T-helper 22 cell (primary cell): ENCODE data around the gene H6PD.

Experiments used
- DNase-seq: peaks from one replicate; pipeline ENCODE4 v3.0.0-alpha.2; 2020; ENCODE audit warnings: low read depth

Gene H6PD, protein sequence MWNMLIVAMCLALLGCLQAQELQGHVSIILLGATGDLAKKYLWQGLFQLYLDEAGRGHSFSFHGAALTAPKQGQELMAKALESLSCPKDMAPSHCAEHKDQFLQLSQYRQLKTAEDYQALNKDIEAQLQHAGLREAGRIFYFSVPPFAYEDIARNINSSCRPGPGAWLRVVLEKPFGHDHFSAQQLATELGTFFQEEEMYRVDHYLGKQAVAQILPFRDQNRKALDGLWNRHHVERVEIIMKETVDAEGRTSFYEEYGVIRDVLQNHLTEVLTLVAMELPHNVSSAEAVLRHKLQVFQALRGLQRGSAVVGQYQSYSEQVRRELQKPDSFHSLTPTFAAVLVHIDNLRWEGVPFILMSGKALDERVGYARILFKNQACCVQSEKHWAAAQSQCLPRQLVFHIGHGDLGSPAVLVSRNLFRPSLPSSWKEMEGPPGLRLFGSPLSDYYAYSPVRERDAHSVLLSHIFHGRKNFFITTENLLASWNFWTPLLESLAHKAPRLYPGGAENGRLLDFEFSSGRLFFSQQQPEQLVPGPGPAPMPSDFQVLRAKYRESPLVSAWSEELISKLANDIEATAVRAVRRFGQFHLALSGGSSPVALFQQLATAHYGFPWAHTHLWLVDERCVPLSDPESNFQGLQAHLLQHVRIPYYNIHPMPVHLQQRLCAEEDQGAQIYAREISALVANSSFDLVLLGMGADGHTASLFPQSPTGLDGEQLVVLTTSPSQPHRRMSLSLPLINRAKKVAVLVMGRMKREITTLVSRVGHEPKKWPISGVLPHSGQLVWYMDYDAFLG

DNA sequence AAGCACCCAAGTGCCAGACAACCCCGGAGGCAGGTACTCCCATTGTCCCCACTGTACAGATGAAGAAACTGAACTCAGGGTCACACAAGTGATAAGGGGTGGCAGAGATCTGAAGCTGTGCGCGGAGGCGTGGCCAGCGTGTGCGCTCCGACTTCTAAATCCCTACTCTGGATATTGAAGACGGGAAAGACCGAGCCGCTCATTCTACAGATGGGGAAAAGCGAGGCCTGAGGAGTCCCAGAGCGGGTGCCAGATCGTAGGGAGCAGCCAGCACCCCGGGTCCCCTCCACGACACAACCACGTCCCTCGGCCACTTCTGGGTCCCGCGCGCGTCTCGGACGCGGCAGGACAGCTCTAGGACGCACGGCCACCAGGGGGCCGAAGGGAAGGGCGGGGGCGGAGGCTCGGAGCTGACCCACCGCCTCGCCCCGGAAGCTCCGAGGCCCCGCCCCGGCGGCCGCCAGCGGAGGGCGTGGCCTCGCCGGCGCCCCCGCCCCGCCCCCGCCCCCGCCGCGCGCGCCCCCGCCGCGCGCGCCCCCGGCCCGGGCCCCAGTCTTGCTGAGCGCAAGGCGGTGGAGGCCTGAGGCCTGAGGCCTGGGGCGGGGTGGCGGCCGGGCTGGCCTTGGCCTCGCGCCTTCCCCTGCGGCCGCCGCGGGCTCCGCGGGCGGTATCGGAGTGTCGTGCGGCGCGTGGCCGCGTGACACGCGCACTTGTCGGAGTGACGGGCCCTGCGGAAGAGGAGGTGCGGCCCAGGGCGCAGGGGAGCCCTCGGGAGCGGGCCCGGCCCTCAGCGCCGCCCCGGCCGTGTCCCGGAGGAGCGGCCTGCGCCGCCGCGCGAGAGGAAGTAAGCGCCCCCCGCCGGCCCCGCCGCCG lies at the start of gene H6PD:
H6PD (plus strand) TSS at position 552 of the 873 bp plus-strand sequence. CDS start 10,161 bp downstream, outside the sequence.
- peak; percentile 65 for DNase-seq

DNA sequence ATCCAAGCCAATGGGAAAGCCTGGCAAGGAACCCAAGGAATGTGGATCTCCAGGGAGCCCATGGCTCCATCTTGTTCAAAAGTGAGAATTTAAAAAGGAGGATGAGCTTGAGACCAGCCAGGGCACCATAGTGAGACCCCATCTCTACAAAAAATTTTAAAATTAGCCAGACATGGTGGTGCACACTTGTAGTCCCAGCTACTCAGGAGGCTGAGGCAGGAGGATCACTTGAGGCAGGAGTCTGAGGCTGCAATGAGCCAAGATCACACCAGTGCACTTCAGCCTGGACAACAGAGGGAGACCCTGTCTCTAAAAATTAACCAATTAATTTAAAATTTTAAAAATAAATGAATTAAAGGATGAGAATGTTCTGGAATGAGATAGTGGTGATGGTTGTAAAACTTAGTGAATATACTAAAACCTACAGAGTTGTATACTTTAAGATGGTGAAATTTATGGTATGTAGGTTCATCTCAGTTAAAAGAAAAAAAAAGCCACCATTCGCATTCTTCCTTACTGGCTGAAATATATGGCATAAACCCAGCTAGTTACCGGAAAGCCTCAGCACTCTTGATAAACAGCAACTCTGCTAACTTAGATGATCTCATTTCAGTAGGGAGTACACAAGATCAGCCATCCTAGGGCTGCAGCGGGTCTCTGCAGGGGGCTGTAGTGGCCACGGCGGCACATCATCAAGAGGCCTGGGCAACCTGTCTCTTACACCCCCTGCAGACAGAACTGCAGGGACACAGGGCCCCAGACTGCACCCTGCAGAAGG lies 48.3 kb upstream of the H6PD start:
- DNase-seq: no peak

DNA sequence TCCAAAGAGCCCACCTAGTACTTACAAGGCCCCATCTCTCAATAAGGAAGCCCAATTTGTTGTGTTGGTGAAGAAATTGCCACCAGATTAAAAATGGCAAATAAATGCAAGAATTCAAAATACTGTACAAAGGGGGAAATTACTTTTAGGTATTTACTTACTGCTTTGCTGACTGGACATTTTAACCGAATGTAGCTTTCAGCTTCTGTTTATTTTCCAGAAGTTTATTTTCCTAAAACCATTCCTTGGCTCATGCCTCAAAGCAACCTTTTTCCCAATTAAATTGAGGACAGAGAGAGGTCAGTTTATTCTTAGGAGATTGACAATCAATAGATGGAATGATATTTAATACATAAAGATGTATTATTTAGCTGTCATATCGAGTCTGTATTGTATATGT lies 47.6 kb upstream of the H6PD start:
- DNase-seq: no peak

DNA sequence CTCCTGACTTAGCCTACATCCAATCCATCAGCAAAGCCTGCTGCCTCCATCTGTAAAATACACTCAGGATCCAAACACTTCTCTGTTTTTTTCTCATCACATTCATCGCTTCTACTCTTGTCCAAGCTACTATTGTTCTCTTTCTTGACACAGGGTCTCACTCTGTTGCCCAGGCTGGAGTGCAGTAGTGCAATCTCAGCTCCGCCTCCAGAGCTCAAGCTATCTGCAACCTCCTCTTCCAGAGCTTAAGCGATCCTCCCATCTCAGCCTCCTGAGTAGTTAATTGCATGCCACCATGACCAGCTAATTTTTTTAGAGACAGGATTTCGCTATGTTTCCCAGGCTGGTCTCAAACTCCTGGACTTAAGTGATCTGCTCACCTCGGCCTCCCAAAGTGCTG lies 44.3 kb upstream of the H6PD start:
- DNase-seq: no peak

DNA sequence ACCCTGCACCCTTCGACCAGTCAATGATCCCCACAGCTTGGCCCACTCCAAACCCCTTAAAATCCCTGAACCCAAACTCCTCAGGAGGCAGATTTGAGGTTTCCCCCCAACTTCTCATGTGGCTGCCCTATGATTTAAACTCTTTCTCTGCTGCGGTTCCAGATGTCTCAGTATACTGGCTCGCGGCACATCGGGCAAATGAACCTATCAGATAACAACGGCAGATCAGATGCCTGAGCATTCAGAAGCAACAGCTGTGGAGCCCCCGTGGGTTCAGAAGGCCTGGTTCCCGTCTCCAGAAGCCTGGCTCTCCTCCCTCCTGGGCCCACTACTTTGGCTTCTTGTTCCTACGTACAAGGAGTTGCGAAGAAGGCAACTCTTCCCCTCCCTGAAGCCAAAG lies 43.3 kb upstream of the H6PD start:
- DNase-seq: no peak

DNA sequence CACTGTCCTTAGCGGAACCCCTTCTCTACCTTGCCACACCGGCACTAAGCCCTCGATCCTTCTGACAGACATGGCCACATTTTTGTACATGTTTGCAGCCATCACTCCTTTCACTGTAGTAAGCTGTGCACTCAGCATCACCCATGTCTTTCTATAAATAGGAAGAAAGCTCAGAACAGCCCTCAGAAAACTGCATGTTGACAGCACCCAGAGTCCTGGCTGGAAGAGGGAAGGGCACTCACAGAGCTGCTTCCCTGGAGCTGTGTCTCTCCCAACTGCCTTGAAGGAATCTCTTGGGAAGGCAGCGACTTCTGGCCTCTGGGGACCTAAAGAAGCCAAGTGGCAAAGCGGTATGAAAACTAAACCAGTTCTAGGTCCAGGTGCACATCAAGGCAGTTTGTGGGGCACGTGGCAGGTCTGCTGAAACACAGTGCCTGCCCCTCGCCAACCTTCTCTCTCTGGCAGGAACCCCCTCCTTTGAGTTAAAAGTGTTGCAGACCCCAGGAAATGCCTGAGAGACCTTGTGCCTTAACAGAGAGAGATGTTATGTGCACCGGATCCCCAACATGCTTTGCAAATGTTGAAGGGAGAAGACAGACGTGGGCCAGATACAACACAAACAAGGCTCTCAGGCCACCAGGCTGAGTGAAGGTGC lies 41.9 kb upstream of the H6PD start:
- DNase-seq: no peak

DNA sequence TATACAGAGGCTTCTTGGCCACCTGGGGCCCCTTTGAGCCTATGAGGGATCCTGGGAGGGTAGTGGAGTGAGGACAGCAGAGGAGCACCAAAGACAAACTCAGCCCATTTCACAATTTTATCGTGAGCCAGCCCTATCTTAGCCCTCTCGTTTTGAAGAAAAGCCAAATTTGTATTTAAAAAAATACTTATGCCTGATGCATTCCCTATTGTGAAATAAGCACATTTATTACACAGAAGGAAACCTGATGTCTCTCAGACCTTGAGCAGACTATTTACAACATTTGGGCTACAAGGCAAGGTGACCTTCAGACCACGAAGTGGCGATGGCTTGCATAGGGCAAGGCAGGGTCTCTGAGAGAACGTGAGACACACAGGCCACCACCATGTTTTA lies 41.3 kb upstream of the H6PD start:
- no peak for DNase-seq

DNA sequence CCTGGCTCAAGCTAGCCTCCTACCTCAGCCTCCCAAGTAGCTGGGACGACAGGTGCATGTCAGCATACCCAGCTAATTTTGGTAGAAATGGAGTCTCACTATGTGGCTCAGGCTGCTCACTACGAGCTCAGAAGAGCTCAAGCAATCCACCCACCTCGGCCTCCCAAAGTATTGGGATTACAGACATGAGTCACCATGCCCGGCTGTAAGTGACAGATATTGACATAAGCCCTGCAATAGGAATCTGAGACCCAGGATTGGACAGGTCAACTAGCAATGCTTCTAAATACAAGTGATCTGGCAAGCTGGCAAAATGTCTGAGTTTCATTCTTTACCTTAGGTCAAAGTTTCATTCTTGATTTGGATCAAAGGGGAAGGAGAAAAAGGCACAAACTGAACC lies 40.5 kb upstream of the H6PD start:
- no peak for DNase-seq

DNA sequence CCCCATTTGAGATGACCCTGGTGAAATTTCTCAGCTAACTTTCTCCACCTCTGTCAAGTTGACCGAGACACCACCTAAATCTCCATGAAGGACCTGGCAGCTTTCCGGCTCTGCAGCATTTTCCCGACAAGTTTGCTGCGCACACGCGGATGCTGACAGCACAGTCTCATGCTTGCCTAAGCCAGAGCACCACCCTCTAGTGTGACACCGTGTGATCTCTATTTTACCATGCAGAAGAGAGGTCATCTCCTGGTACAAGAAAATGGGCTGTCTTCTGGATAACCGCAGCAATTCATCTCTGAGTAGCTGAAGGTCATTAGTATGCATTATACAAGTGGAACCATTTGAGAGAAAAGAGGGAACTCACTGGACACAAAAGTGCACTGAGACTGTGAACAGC lies 38.9 kb upstream of the H6PD start:
- no peak for DNase-seq

DNA sequence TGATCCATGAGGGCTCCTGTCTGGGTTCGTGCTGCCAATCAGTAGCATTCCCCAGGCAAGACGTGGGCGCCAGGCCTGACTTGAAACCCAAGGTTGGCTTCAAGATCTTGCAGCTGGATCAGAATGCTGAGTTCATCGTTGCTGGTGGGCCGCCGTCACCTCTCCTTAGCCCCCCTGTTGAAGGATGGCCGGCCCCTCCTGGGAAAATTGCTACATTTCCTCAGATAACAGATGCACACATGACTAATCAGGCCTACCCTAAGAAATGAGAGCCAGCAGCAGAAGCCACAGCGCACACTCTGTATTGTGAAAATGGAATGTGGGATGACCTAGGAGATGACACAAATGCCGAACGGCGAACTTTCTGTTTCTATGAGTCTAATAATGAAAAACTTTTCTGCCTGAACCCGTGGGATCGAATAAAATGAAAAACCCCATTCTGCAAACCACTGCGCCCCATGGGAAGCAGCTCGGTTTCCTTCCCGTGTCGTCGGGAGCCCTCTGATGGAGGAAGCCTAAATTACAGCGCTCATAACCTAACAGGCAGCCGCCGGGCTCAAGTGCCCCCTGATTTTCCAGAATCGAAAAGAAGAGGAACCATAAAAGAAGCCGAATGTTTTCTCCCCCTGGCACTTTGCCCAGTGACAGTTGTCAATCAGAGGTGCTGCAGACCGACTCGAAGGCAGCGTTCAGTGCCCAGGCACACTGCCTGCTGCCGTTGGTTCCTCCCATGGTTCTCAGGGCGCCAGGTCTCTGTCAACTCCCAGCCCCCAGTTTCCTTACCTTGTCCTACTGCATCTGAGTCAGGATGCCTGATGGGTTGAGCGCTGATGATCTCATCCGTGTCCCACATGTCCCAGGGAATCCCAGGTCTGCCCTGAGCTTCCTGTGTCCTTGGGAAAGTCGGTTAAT lies 38.2 kb upstream of the H6PD start:
- no peak for DNase-seq

DNA sequence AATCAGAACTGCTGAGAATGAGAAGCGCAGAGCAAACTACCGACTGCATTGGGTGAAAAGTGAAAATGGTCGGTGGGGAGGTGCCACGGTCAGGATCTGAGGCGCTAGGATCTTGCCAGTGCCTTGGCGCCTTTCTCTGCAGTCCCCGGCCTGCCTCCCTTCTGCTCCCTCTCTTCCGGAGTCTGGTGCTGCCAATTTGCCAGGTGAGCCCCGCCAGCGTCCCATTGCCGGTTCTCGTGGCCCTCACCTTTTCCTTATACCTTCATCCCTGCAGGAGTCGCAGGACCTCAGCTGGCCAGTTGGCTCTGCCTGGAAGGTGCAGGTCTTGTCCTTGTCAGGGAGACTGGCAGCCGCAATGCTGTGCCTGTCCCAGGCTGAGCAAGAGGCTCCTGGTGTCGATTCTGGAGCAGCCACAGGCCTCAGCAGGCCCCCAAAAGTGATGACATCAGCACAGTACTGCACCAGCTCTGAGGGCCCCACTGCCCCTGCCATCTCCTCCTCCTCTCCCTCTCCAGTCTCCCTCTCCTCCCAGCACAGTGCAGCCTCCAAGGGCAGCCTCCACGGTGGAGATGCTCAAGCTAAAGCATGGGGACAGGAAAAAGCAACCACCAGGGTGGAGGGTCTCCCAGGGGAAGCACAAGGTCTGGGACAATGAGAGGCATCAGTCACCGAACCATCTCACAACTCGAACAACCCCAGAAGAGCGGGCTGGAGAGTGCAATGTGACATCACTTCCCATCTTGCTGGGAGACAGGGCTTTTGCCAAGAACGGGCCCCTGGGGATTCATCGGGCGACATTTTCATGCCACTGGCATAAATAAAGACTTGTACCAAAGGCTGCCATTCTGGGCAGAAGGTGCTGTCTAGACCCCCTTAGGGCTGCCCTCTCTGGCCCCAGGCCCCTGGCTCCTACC lies 37.1 kb upstream of the H6PD start:
- no peak for DNase-seq

DNA sequence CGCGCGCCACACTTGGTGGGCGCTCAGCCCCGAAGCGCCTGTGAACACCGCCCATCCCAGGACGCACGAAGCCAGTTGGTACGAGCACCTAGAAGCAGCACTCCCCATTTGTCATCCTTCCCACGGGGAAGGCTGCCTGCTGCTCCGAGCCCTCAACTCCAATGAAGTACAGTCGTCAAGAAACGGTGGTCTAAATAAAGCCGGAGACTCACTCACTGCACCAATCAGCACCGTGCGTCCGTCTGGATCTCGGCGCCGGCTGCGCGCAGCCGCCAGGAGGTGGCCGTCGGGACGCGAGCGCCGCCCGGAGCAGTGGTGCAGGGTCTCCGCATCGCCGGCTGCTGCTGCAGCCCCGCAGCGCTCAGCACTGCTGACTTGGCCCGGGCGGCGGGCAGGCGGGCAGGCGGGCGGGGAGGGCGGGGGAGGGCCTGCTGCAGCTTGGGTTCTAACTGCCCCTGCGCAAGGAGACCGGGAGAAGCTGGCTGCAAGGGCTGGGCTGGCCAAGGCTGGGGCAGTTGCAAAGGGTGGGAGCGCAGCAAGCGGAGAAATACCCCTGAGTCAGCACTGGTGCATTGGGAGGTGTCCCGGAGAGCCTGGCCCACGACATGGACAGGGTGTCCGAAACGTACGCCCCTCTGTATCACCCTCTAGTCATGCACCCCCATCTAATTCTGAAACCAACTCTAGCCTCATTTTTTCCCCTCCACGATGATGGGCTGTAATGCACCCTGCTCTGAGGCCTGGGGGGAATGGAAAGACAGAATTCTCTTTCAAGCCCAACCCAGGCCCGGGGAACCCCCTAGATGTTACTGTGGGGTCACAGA lies 35.8 kb upstream of the H6PD start:
- no peak for DNase-seq

DNA sequence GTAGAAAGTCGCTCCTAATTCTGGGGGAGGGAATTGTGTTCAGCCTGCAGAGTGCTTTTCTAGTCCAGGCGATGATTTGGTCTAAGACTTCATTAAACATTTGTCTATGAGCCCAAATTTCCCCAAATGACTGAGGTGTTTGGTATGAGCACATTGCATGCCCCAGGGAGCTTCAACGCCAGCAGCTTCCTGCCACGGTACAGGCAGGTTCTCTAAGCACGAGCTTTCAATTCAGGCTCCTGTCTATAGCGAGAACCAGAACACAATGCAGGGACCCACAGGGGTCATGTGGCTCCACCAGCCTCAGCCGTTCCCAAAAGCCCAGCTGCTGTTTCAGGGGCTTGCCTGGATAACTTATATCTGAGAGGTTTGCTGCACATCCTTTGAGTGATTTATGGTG lies 34.1 kb upstream of the H6PD start:
- no peak for DNase-seq

DNA sequence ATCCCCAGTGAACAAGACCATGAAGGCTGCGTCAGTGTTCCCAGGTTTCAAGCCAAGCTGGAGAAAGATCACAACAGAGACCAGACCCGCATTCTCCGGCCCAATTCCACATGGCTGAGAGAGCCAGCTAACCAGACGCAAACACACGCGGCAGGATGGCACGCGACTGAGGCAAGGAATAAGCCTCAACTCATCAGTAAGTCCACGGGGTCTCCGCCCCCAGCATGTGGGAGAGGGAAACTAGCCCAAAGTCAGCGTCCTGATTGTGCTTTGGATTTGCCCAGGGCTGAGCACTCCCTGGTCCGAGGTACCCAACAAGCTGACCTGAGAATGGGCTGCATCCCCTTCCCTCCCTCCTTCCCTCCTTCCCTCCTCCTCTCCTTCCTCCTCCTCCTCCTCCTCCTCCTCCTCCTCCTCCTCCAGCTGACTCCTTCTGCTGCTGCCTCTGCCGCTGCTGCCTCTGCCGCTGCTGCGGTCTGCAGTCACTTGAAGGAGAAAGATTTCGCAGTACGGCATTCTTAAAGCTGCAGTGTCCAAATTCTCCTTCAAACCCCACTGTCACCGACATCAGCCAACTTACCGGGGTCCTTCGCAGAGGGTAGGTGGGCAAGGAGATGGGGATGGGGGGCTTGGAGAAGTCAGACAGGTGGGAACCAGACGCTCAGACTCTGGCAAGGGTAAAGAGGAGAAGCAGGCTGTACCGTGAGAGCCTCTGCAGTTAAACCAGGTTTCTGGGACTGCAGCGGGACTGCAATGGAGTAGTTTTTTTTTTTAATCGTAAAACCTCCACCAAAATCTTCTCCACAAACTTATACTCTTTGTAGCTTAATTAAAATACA lies 33.0 kb upstream of the H6PD start:
- no peak for DNase-seq

DNA sequence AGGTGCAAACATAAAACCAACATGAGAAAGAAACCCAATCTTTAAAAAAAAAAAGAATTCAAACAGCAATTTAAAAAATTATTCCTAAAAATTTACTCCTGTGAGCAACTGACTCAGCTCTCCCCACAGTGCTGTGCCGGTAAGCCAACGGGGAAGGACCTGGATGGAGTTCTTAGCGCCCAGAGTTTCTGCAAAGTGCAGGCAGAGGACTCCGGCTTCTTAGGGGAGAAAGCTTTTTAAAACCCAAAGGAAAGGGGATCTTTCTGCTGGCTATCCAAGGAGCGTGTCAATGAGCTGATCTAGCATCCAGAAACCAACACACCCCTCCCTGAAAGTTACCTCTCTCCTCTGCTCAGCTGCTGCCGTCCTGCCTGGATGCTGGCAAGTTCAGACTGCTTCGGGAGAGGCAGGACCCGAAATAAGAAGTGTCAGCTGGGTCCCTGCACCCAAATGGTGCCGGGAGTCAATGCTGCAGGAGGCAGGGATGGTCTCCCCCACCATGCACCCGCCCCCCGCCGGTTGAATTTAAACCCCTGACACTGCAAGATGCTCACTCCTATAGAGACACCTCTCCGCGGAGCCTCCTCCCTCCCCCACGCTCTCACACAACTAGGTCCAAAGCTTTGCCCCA lies 32.2 kb upstream of the H6PD start:
- DNase-seq: no peak

DNA sequence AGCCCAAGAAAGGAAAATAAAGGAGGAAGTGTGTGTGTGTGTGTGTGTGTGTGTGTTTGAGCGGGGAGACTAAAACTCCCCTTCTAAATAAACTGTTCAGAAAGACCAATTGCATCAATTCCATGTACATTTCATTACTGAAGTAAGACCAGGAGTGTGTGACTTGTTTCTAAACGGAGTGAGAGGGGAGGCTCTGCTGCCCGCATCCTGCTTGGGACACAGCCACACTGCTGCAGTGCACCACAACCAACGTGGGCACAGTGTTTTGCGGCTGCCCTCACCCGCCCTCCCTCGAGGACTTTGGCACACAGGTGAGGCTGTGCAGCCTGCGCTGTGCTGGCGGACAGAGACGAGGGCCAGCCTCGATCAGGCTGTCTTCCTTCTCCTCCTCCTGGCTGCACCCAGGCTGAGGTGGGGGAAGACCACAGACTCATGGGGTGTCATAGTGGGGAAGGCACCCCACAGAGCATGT lies 31.0 kb upstream of the H6PD start:
- DNase-seq: no peak
